A673 (cell line): Measurements from ENCODE around the gene EBF4. TPM values are rescaled to one million over a fixed set of nuclear protein-coding genes. Genes with fewer than 3 reads are reported as not detected.

Experiments
- BruUV-seq: library from RNA; stranded (reverse); fragments of 400-500 nt; replicated peaks from 2 replicates; lab custom pipeline; 2021; lab: Mats Ljungman, UMichigan
- CTCF ChIA-PET: fragments of 300-600 bp; sonication (Branson Sonifier 250); formaldehyde crosslinking; loops from one replicate; lab custom pipeline; 2022; ENCODE audit warnings: antibody characterized with exemption; lab: Charles Lee
- POLR2A ChIA-PET: fragments of 300-600 bp; sonication (Branson Sonifier 250); formaldehyde crosslinking; loops from one replicate; lab custom pipeline; 2022; ENCODE audit warnings: antibody characterized with exemption; ENCODE audit not compliant: low non-redundant PET; lab: Charles Lee
- DNase-seq: peaks from one replicate; pipeline ENCODE4 v3.0.0-alpha.2; 2015; ENCODE audit warnings: low spot score
- H3K27ac ChIP-seq: fragments of 200-600 bp; sonication (generic); 2 replicates; pipeline ENCODE4 v1.5.1; 2016; ENCODE audit warnings: mixed run types, low read depth, mild to moderate bottlenecking, mixed read lengths, antibody characterized with exemption, low read length; ENCODE audit not compliant: poor library complexity, severe bottlenecking
- H3K27me3 ChIP-seq: fragments of 200-600 bp; sonication (generic); replicated peaks from 2 replicates; pipeline ENCODE4 v1.6.1; 2017; ENCODE audit warnings: mixed run types, low read depth, mild to moderate bottlenecking, mixed read lengths, antibody characterized with exemption, low read length; ENCODE audit not compliant: insufficient read depth, poor library complexity
- H3K36me3 ChIP-seq: fragments of 200-600 bp; sonication (generic); 2 replicates; pipeline ENCODE4 v1.6.1; 2016; ENCODE audit warnings: mixed run types, mild to moderate bottlenecking, mixed read lengths, antibody characterized with exemption, low read length; ENCODE audit not compliant: insufficient read depth, poor library complexity, severe bottlenecking
- H3K4me1 ChIP-seq: fragments of 200-600 bp; sonication (generic); 2 replicates; pipeline ENCODE4 v1.6.1; 2017; ENCODE audit warnings: mixed run types, mild to moderate bottlenecking, mixed read lengths, antibody characterized with exemption, low read length; ENCODE audit not compliant: insufficient read depth, poor library complexity, severe bottlenecking
- H3K4me3 ChIP-seq: fragments of 200-600 bp; sonication (generic); 2 replicates; pipeline ENCODE4 v1.5.1; 2016; ENCODE audit warnings: low read depth, mixed run types, mild to moderate bottlenecking, mixed read lengths, low read length; ENCODE audit not compliant: poor library complexity, severe bottlenecking
- H3K9me3 ChIP-seq: fragments of 200-600 bp; sonication (generic); 2 replicates; pipeline ENCODE4 v1.6.1; 2016; ENCODE audit warnings: mixed run types, low read depth, mild to moderate bottlenecking, mixed read lengths, antibody characterized with exemption, low read length; ENCODE audit not compliant: poor library complexity, severe bottlenecking
- CTCF ChIP-seq: fragments of 300-800, 200-600 bp; sonication (generic); conservative IDR thresholded peaks from 2 replicates; pipeline ENCODE4 v1.5.1; 2017; ENCODE audit warnings: low read depth, mild to moderate bottlenecking, antibody characterized with exemption, low read length, moderate library complexity, mixed read lengths
- EZH2 ChIP-seq: fragments of 200-600 bp; sonication (generic); IDR thresholded peaks from 2 replicates; pipeline ENCODE4 v1.6.1; 2017; ENCODE audit warnings: borderline replicate concordance, low read depth, mild to moderate bottlenecking, mixed read lengths, antibody characterized with exemption, low read length; ENCODE audit not compliant: poor library complexity, severe bottlenecking
- intact Hi-C: fragments of 100-400 bp; cut with micrococcal nuclease; formaldehyde crosslinking; loops from one replicate; pipeline ENCODE4 v1.10.0; 2022; ENCODE audit not compliant: unreplicated experiment
- total RNA-seq: library from RNA; stranded (reverse); gene quantifications from 2 replicates; pipeline ENCODE4 v1.2.3, GENCODE V29; 2021

Gene EBF4
- total RNA-seq, 1 experiment from 2014 or later, result 0.52 TPM

GRCh38 chr20:2655331-2656116 is 37.1 kb upstream of the EBF4 start:
- ChIA-PET POLR2A (interaction anchor here (0.5 kb wide), 1 partner anchor 54 kb away, joined by 4 read pairs; no protein-coding TSS in a partner anchor), CTCF (no interaction called here)
- Histone ChIP-seq H3K9me3 (no peaks in the 10 kb centered on the region), H3K27me3 (no peaks in the 10 kb centered on the region), H3K4me3 (peak overlapping the region; percentile 100), H3K4me1 (peaks cover 25% of the 10 kb centered on the region), H3K36me3 (peaks cover 76% of the 10 kb centered on the region), H3K27ac (peak overlapping the region; percentile 13)
- DNase-seq, result no peak
- intact Hi-C loops, result no loop called here
- TF ChIP-seq EZH2 (no peak), CTCF (no peak)
- no TSS peak for BruUV-seq

- Histone ChIP-seq H3K4me3 (no peak overlapping the region), H3K27ac (no peak overlapping the region), H3K9me3 (no peaks in the 10 kb centered on the region), H3K4me1 (peaks cover 16% of the 10 kb centered on the region), H3K27me3 (no peaks in the 10 kb centered on the region), H3K36me3 (peaks cover 80% of the 10 kb centered on the region)
- DNase-seq, result no peak
- intact Hi-C loops, result no loop called here
- no peak for TF ChIP-seq CTCF
- TF ChIP-seq EZH2, result no peak
- BruUV-seq, result no TSS peak
- POLR2A ChIA-PET, result no interaction called here
- CTCF ChIA-PET, result interaction anchor here (0.5 kb wide), 1 partner anchor 80 kb away, joined by 4 read pairs; no protein-coding TSS in a partner anchor
These were observed 36.0 kb upstream of the EBF4 start for GRCh38 chr20:2656471-2657117.

- H3K27me3 ChIP-seq, result no peaks in the 10 kb centered on the region
- DNase-seq, result no peak
- no peaks in the 10 kb centered on the region for H3K9me3 ChIP-seq
- POLR2A ChIA-PET, result interaction anchor here (0.7 kb wide), 1 partner anchor 189 kb away, joined by 6 read pairs; no protein-coding TSS in a partner anchor
- CTCF ChIA-PET, result interaction anchor here (0.5 kb wide), 1 partner anchor 81 kb away, joined by 4 read pairs; no protein-coding TSS in a partner anchor
- H3K4me3 ChIP-seq, result no peak overlapping the region
- H3K4me1 ChIP-seq, result peaks cover 15% of the 10 kb centered on the region
- no peak overlapping the region for H3K27ac ChIP-seq
- H3K36me3 ChIP-seq, result peaks cover 84% of the 10 kb centered on the region
- no peak for TF ChIP-seq EZH2
- no peak for TF ChIP-seq CTCF
- intact Hi-C loops, result no loop called here
- BruUV-seq, result no TSS peak
These were observed 35.3 kb upstream of the EBF4 start for GRCh38 chr20:2657241-2657640.
